GM12878 (cell line): ENCODE measurements around the gene SACM1L. TPM values are rescaled to one million over a fixed set of nuclear protein-coding genes. Genes with fewer than 3 reads are reported as not detected.

Experiments
- ATAC-seq: fragments of 200-7000 bp; cut with Tn5 transposase; 3 replicates; pipeline ENCODE4 v1.9.1; 2020; ENCODE audit warnings: mild to moderate bottlenecking, moderate library complexity
- BruUV-seq: library from RNA; stranded (reverse); fragments of 400-500 nt; replicated peaks from 2 replicates; lab custom pipeline; 2021; lab: Mats Ljungman, UMichigan
- CTCF ChIA-PET: fragments of 300-600 bp; sonication (Branson Sonifier 250); formaldehyde crosslinking; extraction: SDS; loops from one replicate; lab custom pipeline; 2021; ENCODE audit warnings: inconsistent platforms; lab: Yijun Ruan, JAX
- POLR2A ChIA-PET: fragments of 350-600 bp; formaldehyde crosslinking; extraction: SDS; loops from one replicate; lab custom pipeline; 2021; ENCODE audit warnings: inconsistent platforms; lab: Charles Lee
- RAD21 ChIA-PET: fragments of 300-600 bp; sonication (Branson Sonifier 250); formaldehyde crosslinking; loops from one replicate; lab custom pipeline; 2023; ENCODE audit warnings: antibody characterized with exemption; ENCODE audit not compliant: unreplicated experiment; lab: Charles Lee
- SMC1A ChIA-PET: fragments of 300-600 bp; sonication (Branson Sonifier 250); formaldehyde crosslinking; loops from one replicate; lab custom pipeline; 2023; ENCODE audit not compliant: unreplicated experiment, uncharacterized antibody; lab: Charles Lee
- DNase-seq: peaks from one replicate; pipeline ENCODE4 v3.0.0-alpha.2; 2011; ENCODE audit warnings: low read depth, low spot score
- FAIRE-seq: peaks from 3 replicates; lab custom pipeline; 2011; peaks lifted over from hg19 to GRCh38; lab: Jason Lieb, UNC
- H2AFZ ChIP-seq: 2 replicates; pipeline ENCODE4 v1.6.0; 2011; ENCODE audit warnings: low read depth, low read length, control low read depth; ENCODE audit not compliant: control insufficient read depth
- H3K27ac ChIP-seq: 2 replicates; pipeline ENCODE4 v1.5.1; 2011; ENCODE audit warnings: control low read depth; ENCODE audit not compliant: control insufficient read depth, insufficient read depth
- H3K27me3 ChIP-seq, 2 experiments: replicated peaks in 1 of 2; 2 replicates each; pipeline versions ENCODE4 v1.6.0 to v1.6.1; 2011; ENCODE audit warnings: low read length in 1 of 2; ENCODE audit not compliant: control insufficient read depth in 2 of 2, insufficient read depth in 2 of 2
- H3K36me3 ChIP-seq, 2 experiments: 2 replicates each; pipeline ENCODE4 v1.5.1; 2011; ENCODE audit warnings: low read length in 1 of 2; ENCODE audit not compliant: control insufficient read depth in 2 of 2, insufficient read depth in 2 of 2
- H3K4me1 ChIP-seq: 2 replicates; pipeline ENCODE4 v1.6.1; 2011; ENCODE audit warnings: mild to moderate bottlenecking, low read length, moderate library complexity, mixed read lengths; ENCODE audit not compliant: control insufficient read depth, insufficient read depth
- H3K4me2 ChIP-seq: 2 replicates; pipeline ENCODE4 v1.6.0; 2011; ENCODE audit warnings: control low read depth; ENCODE audit not compliant: control insufficient read depth, insufficient read depth
- H3K4me3 ChIP-seq: fragments of 200-600 bp; sonication (generic); 2 replicates; pipeline ENCODE4 v1.5.1; 2016
- H3K79me2 ChIP-seq: 2 replicates; pipeline ENCODE4 v1.6.0; 2011; ENCODE audit warnings: low read length; ENCODE audit not compliant: control insufficient read depth, insufficient read depth
- H3K9ac ChIP-seq: 2 replicates; pipeline ENCODE4 v1.8.0; 2011; ENCODE audit warnings: low read length, control low read depth, mixed read lengths; ENCODE audit not compliant: control insufficient read depth, insufficient read depth
- H3K9me3 ChIP-seq: replicated peaks from 3 replicates; pipeline ENCODE4 v1.5.1; 2011; ENCODE audit warnings: mild to moderate bottlenecking, low read length; ENCODE audit not compliant: control insufficient read depth, insufficient read depth
- H4K20me1 ChIP-seq: 2 replicates; pipeline ENCODE4 v1.6.0; 2011; ENCODE audit not compliant: control insufficient read depth, insufficient read depth
- CHD4 ChIP-seq: fragments of 200-600 bp; sonication (generic); IDR thresholded peaks from 2 replicates; pipeline ENCODE4 v1.6.1; 2016; ENCODE audit warnings: mild to moderate bottlenecking
- MTA3 ChIP-seq: IDR thresholded peaks from 2 replicates; pipeline ENCODE4 v1.6.1; 2012; ENCODE audit warnings: low read length, inconsistent platforms, borderline replicate concordance
- NFXL1 ChIP-seq: fragments of 450-650 bp; IDR thresholded peaks from 2 replicates; pipeline ENCODE4 v1.6.1; 2017; ENCODE audit warnings: antibody characterized with exemption, mild to moderate bottlenecking, borderline replicate concordance
- RUNX3 ChIP-seq: IDR thresholded peaks from 2 replicates; pipeline ENCODE4 v1.6.1; 2012; ENCODE audit warnings: low read length, inconsistent platforms
- SP1 ChIP-seq: IDR thresholded peaks from one replicate; pipeline ENCODE4 v1.6.1; 2011; ENCODE audit warnings: low read depth, low read length
- TCF3 ChIP-seq: IDR thresholded peaks from 2 replicates; pipeline ENCODE4 v1.6.1; 2012; ENCODE audit warnings: low read depth, mild to moderate bottlenecking, low read length, borderline replicate concordance; ENCODE audit not compliant: insufficient read depth
- ZBED1 ChIP-seq: IDR thresholded peaks from 2 replicates; pipeline ENCODE4 v1.6.1; 2016; ENCODE audit warnings: borderline replicate concordance
- ZZZ3 ChIP-seq: IDR thresholded peaks from 2 replicates; pipeline ENCODE4 v1.6.1; 2011; ENCODE audit warnings: low read depth; ENCODE audit not compliant: control insufficient read depth, insufficient read length
- WGBS: methylation state at CpG from one replicate; pipeline ENCODE4 v1.1.6; 2016; ENCODE audit warnings: low lambda C conversion rate; ENCODE audit not compliant: insufficient replicate concordance, insufficient coverage; ENCODE audit errors: missing lambda C conversion rate; 5-methylcytosine and 5-hydroxymethylcytosine counted together
- in situ Hi-C: fragments of 300-500 bp; cut with MboI; formaldehyde crosslinking; loops from 9 replicates; pipeline ENCODE4 v1.14.3; 2018; ENCODE audit warnings: mixed read lengths
- intact Hi-C: fragments of 100-400 bp; cut with micrococcal nuclease; formaldehyde crosslinking; loops from one replicate; pipeline ENCODE4 v1.14.2; 2022; ENCODE audit not compliant: unreplicated experiment
- polyA plus RNA-seq, 11 experiments: library from polyadenylated mRNA; depleted of rRNA in 4 of 11; unstranded in 6 of 11; stranded (reverse) in 5 of 11; fragments of >200 nt; fragmentation: Nextera tagmentation in 4 of 11; fragmentation: Illumina TruSeq in 1 of 11; extraction: Ambion mirVana in 4 of 11; extraction: Trizol in 1 of 11; gene quantifications; 1 replicate in 1 of 11; 2 replicates in 10 of 11; pipeline versions ENCODE4 v1.2.1 to v1.2.3, GENCODE V29; 2011 to 2016; ENCODE audit warnings: inconsistent platforms in 2 of 11, missing spikeins in 2 of 11, low read depth in 1 of 11
- total RNA-seq, 4 experiments: library from RNA; depleted of rRNA in 3 of 4; stranded (reverse); fragments of >200 nt in 3 of 4; fragmentation: Illumina TruSeq in 1 of 4; extraction: Trizol in 1 of 4; gene quantifications; 2 replicates each; pipeline versions ENCODE4 v1.2.1 to v1.2.3, GENCODE V29; 2013 to 2021
- TF ChIP-seq, protein P1 (sequence below): IDR thresholded peaks from 2 replicates; pipeline ENCODE4 v1.6.1; 2012; ENCODE audit warnings: low read depth, low read length, improper control_type of control experiment

Gene SACM1L
- total and polyA plus RNA-seq, 10 of the 15 experiments (the other 5 are each of a cell fraction or from before 2014, with no cell fraction given): 16.5 to 48.3 (median 28.9) TPM

- Histone ChIP-seq H3K4me3 (no peak overlapping the region), H2AFZ (no peak overlapping the region), H4K20me1 (no peaks in the 10 kb centered on the region), H3K4me2 (no peak overlapping the region), H3K79me2 (no peaks in the 10 kb centered on the region), H3K4me1 (no peaks in the 10 kb centered on the region), H3K36me3 (peaks cover 0 to 2% of the 10 kb centered on the region in 2 experiments; a peak in 2 of 4 replicates), H3K9me3 (no peaks in the 10 kb centered on the region; the same call in 2 of the 3 replicates), H3K9ac (no peak overlapping the region), H3K27me3 (no peaks in the 10 kb centered on the region), H3K27ac (no peak overlapping the region)
- 67% methylated on average over 7 of the region's 7 CpGs for WGBS
- POLR2A ChIA-PET: no interaction called here
- CTCF ChIA-PET: interaction anchor here (1.2 to 2.8 kb wide), 4 partner anchors 9 to 327 kb away, joined by 4 to 17 read pairs (median 4); no protein-coding TSS in a partner anchor
- DNase-seq (no peak), ATAC-seq (no peak), FAIRE-seq (no peak)
- TF ChIP-seq NFXL1: no peak
- no peak for TF ChIP-seq ZZZ3
- TF ChIP-seq RUNX3: no peak
- TF ChIP-seq, protein P1, sequence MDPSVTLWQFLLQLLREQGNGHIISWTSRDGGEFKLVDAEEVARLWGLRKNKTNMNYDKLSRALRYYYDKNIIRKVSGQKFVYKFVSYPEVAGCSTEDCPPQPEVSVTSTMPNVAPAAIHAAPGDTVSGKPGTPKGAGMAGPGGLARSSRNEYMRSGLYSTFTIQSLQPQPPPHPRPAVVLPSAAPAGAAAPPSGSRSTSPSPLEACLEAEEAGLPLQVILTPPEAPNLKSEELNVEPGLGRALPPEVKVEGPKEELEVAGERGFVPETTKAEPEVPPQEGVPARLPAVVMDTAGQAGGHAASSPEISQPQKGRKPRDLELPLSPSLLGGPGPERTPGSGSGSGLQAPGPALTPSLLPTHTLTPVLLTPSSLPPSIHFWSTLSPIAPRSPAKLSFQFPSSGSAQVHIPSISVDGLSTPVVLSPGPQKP: no peak
- TF ChIP-seq SP1: no peak
- TF ChIP-seq CHD4: no peak
- no peak for TF ChIP-seq MTA3
- TF ChIP-seq TCF3: no peak
- no peak for TF ChIP-seq ZBED1
- in situ Hi-C loops (loop anchor here (10.0 kb wide), 1 partner anchor 313 kb away; no protein-coding TSS in a partner anchor), intact Hi-C loops (no loop called here)
- SMC1A ChIA-PET: interaction anchor here (0.6 kb wide), 1 partner anchor 265 kb away, joined by 3 read pairs; no protein-coding TSS in a partner anchor
- no TSS peak for BruUV-seq
- RAD21 ChIA-PET: interaction anchor here (1.2 kb wide), 1 partner anchor 178 kb away, joined by 3 read pairs; no protein-coding TSS in a partner anchor
These were observed 62.5 kb downstream of the SACM1L start for GRCh38 chr3:45751537-45752242.
